DLD1 (cell line): ENCODE data around the gene TMCO5A.

ENCODE experiments used
- in situ Hi-C: cut with HindIII; loops from 2 replicates; pipeline ENCODE4 v1.10.0; 2017; ENCODE audit warnings: low sequenced_read_pairs

Gene TMCO5A

GRCh38 chr15:37967788-37968187, 33.3 kb downstream of the TMCO5A start:
- in situ Hi-C loops = no loop called here

- in situ Hi-C loops = no loop called here
Measured at GRCh38 chr15:37973856-37974255, 39.4 kb downstream of the TMCO5A start.

DNA sequence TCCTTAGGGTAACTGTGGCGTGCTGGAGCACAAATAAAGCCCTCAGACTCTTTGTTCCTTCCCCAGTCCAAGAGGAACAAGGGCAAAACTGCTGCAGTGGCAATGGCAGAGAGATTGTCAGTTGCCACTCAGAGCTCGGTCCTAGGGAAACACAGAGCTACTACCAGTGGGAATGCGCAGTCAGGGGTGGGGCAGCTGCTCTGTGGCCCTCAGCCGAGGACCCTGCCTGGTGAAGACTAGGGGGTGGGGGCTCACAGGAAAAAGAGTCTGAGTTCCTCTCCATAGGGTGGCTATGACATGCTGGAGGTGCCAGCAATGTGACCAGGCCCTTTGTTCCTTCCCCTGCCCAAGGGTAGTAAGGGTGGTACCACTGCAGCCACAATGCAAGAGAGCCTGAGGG, 43.8 kb downstream of the TMCO5A start:
- in situ Hi-C loops = no loop called here

- in situ Hi-C loops = no loop called here
Measured at GRCh38 chr15:37979671-37980409, 45.4 kb downstream of the TMCO5A start.

- in situ Hi-C loops = no loop called here
Measured at GRCh38 chr15:37981201-37981600, 46.8 kb downstream of the TMCO5A start.

DNA sequence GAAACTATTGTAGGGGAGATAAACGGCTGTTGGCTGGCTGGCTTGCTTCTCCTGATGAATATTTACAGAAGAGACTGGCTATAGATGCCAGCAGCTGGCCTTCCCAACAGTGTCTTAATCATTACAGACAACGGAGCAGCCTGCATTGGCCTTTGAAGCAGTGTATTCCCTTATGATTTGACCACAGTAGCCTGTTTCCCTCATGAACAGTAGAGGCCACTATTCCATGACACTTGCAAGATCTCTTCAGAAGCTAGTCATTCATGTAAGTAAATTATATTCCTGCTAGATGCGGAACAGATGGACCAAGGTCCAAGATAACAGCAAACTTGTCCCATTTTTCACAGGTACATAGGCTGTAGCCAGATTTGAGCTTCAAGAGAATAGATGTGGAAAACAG, 47.3 kb downstream of the TMCO5A start:
- in situ Hi-C loops = no loop called here

DNA sequence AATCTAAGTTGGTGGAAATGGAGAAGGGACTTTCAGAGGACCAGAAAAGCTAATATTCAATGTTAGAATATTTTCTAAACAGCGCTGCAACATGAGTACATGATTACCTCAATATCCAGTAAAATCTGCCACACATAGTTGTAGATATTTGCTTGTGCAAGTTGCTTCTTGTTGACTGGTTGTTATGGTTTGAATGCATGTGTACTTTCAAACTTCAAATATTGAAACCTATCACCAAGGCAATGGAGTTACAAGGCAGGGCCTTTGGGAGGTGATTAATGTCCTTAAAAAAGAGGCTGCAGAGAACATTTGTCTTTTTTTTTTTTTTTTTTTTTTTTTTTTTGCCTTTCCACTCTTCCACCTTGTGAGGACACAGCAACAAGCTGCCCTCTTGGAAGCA, 49.9 kb downstream of the TMCO5A start:
- in situ Hi-C loops = no loop called here

- in situ Hi-C loops = no loop called here
Measured at GRCh38 chr15:37995461-37996347, 61.3 kb downstream of the TMCO5A start.
